ENCODE data around the gene DBF4B.
A peak's percentile ranks its signal among the peaks of the same experiment; 100 is the strongest.

Gene DBF4B

DNA sequence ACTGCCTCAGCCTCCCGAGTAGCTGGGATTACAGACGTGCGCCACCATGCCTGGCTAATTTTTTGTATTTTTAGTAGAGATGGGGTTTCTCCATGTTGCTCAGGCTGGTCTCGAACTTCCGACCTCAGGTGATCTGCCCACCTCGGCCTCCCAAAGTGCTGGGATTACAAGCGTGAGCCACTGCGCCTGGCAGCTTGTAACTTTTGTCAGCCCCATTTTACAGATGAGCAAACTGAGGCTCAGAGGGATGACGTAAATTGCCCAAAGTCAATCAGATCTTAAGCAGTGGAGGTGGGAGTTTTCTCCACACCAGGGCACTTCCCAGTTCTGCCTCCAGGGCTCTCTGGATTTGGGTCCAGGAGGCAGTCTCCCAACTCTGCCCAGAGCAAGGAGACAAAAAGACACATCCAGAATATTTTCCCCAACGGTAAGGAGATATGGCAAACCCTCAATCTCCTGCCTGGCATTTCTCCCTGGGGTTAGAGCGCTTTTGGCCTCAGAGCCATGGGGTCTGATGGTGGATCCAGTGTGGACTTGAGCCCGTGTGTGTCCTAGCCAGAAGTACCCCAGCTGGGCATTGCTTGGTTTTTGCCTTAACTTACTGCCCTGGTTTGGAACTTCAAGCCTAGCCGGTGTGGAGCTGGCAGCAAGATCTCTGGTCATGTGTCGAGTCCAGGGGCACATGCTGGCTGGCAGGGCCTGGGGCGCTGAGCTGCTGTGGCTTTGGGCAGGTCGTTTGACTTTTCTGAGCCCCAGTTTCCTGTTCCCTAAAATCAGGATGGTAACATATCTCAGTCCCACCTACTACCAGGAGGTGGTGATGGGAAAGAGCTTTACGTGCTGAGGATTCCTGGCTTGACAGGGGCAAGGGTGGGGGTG is 53.7 kb downstream of the DBF4B start:
- no peak for FAIRE-seq

DNA sequence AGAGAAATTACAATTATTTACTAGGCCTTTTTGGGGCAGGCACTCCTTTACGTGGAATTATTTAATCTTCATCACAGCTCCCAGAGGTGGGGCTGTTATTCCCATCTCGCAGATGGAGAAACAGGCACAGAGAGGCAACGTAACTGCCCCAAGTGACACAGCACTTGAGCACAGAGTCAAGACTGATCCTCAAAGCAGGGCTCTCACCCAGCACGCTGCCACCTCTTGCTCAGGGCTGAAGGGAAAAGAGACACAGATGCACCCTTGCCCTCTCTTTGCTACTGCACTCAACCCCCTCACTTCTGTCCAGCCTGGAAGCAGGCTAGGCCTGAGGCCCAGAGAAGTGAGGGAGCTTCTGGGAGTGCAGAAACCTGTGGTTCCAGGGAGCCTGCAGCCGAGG is 54.7 kb downstream of the DBF4B start:
- FAIRE-seq = no peak

DNA sequence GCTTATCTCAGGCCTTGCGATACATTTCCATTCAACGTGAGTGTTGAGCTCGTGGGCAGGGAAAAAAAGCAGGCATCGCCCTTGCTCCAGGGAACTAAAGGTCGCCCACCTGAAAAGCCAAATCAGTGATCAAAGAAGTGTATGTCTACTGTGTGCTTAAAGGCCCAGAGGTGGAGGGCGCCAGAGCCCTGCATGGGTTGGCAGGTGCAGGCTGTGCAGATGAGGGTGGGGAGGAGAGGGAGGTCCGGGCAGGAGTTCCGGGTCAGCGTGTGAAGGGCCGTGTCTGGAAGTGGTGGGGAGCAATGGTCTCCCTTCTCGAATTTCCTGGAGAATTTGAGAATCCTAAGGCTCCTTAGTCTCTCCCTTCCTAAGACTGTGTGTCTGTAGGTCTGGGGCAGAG is 57.5 kb downstream of the DBF4B start:
- no peak for FAIRE-seq

DNA sequence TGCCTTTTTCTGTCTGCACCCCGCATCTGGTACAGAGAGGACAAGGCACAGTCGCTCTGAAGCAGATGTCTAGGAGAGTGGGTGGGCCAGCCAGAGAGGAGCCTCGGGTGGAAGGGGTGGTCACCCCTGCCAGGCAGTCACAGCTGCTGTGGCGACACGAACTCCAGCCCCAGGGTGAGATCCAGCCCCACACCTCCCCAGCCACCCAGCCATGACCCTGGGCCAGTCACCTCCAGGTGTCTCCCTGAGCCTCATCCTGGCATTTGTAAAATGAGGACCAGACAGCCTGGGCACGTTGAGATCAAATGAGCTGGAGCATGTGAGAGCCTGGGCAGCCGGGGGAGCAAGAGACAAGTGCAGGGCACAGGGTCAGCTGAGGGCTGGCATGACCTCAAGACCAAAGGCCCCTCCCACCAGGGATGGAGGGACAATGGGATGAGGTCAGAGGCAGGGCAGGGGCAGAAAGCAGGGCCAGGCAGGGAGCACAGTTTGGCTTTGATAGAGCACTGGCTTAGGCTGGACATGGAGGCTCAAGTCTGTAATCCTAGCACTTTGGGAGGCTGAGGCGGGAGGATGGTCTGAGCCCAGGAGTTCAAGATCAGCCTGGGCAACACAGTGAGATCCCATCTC is 58.1 kb downstream of the DBF4B start:
- no peak for FAIRE-seq

DNA sequence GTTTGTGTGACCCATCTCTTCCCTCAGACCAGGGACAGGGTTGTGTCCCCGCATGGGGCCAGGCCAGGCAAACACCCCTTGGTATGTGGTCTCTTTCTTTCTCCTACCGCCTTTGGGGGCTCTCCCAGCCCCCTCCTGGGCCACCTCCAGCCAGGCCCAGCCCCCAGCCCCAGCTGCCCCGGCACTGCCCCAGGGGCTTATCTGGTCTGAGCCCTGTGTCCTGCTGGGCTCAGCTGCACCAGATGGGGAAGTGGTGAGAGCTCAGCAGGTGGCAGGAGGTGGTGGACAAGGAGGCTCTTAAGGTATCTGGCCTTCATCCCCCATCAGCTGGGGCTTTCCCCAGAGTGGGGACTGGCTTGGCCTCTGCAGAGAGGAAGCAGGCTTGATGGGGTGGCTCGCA is 59.0 kb downstream of the DBF4B start:
- no peak for FAIRE-seq

DNA sequence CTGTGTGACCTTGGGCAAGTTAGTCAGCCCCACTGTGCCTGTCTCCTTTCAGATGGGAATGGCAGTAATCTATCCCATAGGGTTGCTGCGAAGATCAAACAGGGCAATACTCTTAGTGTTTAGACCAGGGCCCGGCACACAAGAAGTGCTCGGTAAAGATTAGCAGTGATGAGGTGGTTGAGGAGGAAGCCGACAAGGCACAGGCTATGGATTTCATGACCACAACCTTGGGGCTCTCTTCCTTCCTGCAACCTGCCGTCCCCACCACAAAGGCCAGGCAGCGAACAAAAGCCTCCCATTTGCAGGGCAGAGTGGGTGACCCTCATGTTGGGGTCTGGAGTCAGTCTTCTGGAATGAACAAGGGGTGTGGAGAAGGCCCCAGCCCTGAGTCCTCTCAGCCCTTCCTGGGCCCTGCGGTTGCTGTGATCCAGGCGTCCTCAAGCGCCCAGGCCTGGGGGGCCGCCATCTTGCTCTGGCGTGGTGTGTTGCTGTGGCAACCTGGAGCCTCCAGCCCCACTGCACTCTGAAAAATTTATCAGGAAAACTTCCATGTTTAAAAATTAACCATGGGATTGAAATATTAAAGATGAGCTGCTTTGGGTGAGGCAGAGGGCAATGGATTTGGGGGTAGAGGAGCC is 60.2 kb downstream of the DBF4B start:
- no peak for FAIRE-seq

DNA sequence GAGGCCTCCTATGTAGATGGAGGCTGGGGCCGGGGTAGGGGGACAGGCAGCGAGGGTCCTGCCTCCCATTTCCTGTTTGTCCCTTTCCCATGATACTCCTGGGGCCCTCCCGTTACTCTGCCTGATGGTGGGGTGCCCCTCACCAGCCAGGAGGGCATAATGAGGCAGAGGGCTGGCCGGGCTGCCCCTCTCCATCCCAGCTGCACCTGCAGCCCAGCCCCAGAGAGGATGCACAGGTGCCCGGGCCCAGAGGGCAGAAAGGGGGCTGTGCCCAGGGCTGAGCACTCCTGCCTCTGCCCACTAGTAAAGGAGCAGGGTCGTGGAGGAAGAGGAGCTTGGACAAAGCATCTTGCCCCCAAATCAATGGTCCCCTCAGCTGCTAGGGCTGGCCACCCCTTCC is 60.8 kb downstream of the DBF4B start:
- no peak for FAIRE-seq

DNA sequence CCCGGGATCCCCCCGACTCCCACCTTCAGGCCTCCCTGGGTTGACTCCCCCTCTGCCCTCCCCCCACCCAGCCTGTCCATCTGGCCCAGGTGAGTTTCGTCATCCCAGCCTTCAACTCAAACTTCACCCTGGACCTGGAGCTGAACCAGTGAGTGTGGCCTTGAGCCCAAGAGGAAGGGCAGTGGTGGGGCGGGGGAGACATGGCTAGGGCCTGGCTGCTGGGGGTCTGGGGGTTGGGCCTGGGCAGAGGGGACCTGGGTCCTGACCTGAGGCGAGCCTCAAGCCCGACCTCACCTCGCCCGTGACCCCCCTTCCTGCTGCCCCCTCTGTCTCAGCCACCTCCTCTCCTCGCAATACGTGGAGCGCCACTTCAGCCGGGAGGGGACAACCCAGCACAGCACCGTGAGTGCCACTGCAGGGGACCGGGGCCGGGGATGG is 61.2 kb downstream of the DBF4B start:
- FAIRE-seq = no peak

DNA sequence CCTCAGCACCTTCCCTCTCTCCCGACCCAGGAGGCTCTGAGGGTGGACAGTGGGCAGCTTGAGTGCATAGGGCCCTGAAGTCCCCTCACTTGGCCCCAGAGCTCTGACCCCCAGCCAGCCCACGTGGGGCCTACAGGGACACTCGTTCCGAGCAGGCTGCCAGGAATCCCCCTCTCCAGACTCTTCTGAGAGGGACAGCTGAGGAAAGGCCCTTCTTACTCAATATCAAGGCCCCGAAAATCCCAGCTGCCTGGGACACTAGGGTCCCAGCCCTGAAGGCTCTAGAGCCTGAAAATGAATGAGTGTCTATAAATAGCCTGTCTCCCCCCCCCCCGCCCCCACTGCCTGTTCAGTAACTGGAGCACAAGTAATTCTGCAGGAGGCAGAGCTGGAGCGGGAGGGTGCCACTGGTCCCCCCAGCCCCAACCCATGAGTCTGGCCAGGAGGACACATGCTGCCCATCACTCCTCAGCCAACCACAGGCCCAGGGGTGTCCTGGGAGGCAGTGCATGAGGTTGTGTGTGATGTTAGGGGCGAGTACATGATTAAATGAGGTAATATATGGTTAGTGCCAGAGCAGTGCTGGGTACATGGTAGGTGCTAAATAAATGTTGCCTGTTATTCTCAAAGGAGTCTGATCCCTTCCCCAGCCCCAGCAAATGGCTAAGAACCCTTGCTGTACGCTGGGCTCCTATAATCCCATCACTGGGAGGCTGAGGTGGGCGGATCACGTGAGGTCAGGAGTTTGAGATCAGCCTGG is 61.9 kb downstream of the DBF4B start:
- no peak for FAIRE-seq

DNA sequence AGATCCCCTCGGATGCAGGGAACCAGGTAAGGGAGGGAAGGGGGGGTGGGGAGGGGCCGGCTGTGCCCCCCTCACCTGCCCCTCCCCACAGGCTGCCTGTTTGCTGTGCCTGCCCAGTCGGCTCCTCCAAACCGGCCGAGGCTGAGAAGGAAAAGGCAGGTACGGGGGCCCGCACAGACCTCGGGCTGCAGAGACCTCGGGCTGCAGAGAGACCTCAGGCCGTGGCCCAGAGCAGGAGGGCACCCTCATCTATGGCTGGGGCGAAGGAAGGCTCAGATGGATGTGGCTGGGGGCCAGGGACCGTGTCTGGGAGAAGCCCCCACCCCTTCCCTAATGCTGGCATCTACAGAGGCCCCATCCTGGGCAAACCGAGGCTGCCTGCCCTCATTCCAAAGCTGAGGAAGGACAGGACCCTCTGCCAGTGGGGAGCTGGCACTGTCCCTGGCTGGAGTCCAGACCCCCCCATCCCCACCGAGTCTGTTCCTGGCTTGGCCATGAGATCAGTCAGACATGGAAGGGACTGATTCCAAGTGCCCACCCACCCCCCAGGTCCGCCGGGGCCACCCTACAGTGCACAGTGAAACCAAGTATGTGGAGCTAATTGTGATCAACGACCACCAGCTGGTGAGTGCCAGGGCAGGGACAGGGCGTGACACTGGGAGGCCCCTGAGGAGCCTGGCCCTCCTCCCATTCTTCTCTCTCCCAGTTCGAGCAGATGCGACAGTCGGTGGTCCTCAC is 64.0 kb downstream of the DBF4B start:
- FAIRE-seq = no peak

DNA sequence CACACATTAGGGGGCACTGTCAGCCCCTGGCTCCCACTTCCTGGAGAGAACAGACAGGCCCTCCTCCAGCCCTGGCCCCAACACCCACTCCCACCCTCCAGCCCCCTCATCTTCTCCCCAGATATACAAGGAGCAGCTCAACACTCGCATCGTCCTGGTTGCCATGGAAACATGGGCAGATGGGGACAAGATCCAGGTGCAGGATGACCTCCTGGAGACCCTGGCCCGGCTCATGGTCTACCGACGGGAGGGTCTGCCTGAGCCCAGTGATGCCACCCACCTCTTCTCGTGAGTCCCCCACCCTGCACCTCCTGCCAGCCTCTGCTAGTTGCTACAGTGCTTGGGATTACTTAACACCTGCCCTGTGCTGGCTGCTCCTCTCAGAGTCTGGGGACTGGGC is 64.7 kb downstream of the DBF4B start:
- FAIRE-seq = no peak

DNA sequence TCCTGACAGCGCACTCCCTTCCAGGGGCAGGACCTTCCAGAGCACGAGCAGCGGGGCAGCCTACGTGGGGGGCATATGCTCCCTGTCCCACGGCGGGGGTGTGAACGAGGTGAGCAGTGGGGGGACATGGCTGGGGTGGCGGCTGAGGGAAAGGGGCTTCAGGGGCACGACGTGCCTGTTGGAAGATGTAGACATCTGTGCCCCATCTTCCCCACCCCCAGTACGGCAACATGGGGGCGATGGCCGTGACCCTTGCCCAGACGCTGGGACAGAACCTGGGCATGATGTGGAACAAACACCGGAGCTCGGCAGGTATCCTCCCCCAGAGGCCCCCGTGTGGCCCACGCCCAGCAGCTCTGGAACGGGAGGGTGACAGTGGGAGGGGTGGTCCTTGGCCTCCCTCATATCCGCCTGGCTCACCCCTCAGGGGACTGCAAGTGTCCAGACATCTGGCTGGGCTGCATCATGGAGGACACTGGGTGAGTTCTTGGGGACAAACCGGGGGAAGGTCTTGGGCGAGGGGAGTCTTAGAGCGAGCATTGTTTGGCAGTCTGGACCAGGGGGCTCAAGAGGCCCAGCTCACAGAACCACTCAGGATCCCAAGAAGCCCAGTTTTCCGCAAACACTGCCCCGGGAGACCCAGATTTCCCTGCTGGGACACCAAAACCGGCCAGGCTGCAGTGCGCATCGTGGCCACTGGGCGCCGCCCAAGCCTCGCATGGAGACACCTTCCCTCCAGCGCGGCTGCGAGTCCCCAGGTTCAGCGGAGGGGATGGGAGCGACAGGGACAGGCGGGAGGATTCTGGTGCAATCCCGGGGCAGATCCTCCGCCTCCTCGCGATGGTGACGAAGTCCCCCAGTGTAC is 66.0 kb downstream of the DBF4B start:
- no peak for FAIRE-seq

DNA sequence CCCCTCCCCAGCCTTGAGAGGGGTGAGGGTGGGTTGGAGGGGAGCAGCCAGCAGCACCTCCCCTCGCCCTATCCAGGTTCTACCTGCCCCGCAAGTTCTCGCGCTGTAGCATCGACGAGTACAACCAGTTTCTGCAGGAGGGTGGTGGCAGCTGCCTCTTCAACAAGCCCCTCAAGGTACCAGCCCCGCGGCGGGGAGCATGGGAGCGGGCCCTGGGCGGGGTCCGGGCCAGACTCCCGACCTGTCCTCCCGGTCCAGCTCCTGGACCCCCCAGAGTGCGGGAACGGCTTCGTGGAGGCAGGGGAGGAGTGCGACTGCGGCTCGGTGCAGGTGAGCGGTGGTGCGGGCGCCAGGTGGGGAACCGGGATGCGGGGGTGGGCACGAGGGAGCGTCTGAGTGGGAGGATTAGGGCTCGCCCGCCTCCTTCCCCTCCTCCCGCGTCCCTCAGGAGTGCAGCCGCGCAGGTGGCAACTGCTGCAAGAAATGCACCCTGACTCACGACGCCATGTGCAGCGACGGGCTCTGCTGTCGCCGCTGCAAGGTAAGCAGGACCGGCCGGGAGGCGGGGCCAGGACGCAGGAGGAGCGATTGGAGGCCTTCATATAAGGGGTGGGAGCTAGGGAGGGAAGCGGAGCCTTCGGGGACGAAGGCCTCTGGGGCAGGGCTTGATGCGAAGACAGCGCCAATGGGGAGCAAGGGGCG is 66.8 kb downstream of the DBF4B start:
- peak; percentile 96 for FAIRE-seq

DNA sequence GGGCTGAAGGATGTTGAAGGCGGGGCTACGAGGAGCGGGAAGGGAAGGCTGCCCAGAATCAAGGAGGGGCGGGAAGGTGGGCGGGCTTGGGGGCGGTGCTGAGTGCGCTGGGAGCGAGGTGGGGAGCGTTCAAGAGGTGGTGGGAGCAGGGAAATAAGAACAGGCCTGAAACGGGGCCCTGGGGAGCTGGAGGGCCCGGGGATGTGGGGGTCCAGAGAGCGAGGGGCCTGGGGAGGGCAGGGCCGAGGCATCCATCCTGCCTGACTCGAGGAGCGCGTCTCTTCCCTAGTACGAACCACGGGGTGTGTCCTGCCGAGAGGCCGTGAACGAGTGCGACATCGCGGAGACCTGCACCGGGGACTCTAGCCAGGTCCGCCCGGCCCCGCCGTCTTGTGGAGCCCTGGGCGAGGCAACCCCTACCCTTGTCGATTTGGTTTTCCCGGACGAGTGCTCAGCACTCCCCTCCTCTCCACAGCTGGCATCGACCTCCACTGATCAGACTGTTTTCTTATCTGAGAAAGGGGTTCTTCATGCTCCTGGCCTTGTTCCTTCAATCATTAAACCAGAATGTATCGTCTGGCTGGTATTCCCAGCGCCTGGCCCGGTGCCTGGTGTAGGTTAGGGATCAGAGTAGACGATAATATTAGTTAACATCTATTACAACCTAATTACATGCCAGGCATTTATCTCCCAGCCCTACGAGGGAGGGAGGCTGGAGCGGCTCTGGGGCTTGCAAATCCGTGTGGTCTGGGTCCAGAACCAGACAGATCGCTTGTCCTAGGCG is 67.6 kb downstream of the DBF4B start:
- FAIRE-seq = no peak

DNA sequence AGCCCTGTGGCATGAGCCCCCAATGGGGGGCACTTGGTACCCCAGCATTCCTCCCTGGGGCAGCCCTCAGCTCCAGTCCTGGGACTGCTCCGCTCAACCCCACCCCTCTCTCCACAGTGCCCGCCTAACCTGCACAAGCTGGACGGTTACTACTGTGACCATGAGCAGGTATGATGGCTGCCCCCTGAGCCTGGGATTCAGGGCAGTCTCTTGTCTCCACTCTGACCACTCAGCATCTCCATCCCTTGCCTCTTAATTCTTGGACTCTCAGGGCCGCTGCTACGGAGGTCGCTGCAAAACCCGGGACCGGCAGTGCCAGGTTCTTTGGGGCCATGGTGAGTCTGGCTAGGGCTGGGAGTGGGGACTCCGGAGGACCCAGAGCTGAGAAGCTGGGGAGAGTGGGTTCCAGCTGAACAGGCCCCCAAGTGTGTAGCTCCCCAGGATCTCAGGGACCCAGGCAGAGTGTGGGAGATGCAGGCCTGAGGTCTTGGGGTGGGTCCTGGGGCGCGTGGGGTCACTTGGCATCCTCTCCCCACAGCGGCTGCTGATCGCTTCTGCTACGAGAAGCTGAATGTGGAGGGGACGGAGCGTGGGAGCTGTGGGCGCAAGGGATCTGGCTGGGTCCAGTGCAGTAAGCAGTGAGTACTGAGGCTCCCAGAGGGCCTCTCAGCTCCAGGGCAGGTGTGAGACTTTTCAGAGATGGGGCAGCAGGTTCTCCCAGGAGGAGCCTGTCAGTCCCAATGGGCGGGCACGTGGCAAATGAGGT is 68.3 kb downstream of the DBF4B start:
- no peak for FAIRE-seq

DNA sequence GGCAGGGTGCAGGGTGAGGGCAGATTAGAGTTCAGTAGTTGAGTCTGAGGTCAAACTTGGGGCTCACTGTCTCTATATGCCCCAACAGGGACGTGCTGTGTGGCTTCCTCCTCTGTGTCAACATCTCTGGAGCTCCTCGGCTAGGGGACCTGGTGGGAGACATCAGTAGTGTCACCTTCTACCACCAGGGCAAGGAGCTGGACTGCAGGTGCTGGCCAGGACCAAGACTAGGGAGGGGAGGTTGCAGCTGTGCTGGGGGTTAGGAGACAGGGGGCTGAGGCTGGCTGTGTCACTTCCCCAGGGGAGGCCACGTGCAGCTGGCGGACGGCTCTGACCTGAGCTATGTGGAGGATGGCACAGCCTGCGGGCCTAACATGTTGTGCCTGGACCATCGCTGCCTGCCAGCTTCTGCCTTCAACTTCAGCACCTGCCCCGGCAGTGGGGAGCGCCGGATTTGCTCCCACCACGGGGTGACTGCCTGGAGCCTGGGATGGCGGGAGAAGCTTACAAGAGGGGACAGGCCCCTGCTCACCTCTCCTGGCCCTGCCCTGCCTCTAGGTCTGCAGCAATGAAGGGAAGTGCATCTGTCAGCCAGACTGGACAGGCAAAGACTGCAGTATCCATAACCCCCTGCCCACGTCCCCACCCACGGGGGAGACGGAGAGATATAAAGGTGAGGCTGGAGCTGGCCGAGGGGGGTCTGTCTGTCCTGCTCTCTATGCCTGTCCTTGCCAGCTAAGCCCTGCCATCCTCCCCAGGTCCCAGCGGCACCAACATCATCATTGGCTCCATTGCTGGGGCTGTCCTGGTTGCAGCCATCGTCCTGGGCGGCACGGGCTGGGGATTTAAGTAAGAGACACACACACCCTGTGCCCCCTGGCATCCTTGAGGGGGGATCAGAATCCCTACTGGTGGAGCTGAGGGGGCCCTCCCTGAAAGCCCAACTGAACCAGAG is 69.2 kb downstream of the DBF4B start:
- FAIRE-seq = no peak

DNA sequence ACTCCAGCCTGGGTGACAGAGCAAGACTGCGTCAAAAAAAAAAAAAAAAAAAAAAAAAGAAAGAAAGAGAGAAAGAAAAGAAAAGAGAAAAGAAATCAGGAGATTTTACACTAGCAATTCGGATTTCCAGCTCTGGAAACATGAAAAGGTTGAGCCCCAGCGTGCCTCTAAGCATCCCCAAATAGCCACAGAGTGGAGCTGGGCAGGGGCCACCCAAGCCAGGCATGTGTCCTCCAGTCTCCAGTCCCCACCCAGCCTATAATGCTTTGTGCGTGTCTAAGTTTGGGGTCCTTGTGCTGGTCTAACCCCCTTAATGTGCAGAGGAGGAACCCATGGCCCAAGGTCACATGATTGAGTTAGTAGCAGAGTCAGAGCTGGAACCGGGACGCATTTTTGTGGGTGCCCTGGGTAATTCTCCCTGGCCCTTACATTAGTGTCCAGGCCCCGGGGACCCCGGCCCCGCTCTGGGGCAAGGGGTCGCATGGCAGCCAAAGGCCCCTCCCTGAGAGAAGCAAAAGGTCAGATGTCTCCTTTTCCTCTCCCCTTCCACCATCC is 70.3 kb downstream of the DBF4B start:
- FAIRE-seq = no peak

Data from A204.1 (cell line).